GM12878 (cell line): Measurements from ENCODE around the gene TMED10. TPM values are rescaled to one million over a fixed set of nuclear protein-coding genes. Genes with fewer than 3 reads are reported as not detected.

ENCODE experiments used
- ATAC-seq: fragments of 200-7000 bp; cut with Tn5 transposase; 3 replicates; pipeline ENCODE4 v1.9.1; 2020; ENCODE audit warnings: mild to moderate bottlenecking, moderate library complexity
- BruUV-seq: library from RNA; stranded (reverse); fragments of 400-500 nt; replicated peaks from 2 replicates; lab custom pipeline; 2021; lab: Mats Ljungman, UMichigan
- CTCF ChIA-PET: fragments of 300-600 bp; sonication (Branson Sonifier 250); formaldehyde crosslinking; extraction: SDS; loops from one replicate; lab custom pipeline; 2021; ENCODE audit warnings: inconsistent platforms; lab: Yijun Ruan, JAX
- POLR2A ChIA-PET: fragments of 350-600 bp; formaldehyde crosslinking; extraction: SDS; loops from one replicate; lab custom pipeline; 2021; ENCODE audit warnings: inconsistent platforms; lab: Charles Lee
- RAD21 ChIA-PET: fragments of 300-600 bp; sonication (Branson Sonifier 250); formaldehyde crosslinking; loops from one replicate; lab custom pipeline; 2023; ENCODE audit warnings: antibody characterized with exemption; ENCODE audit not compliant: unreplicated experiment; lab: Charles Lee
- SMC1A ChIA-PET: fragments of 300-600 bp; sonication (Branson Sonifier 250); formaldehyde crosslinking; loops from one replicate; lab custom pipeline; 2023; ENCODE audit not compliant: unreplicated experiment, uncharacterized antibody; lab: Charles Lee
- DNase-seq: peaks from one replicate; pipeline ENCODE4 v3.0.0-alpha.2; 2011; ENCODE audit warnings: low read depth, low spot score
- FAIRE-seq: peaks from 3 replicates; lab custom pipeline; 2011; peaks lifted over from hg19 to GRCh38; lab: Jason Lieb, UNC
- H2AFZ ChIP-seq: 2 replicates; pipeline ENCODE4 v1.6.0; 2011; ENCODE audit warnings: low read depth, low read length, control low read depth; ENCODE audit not compliant: control insufficient read depth
- H3K27ac ChIP-seq: 2 replicates; pipeline ENCODE4 v1.5.1; 2011; ENCODE audit warnings: control low read depth; ENCODE audit not compliant: control insufficient read depth, insufficient read depth
- H3K27me3 ChIP-seq, 2 experiments: replicated peaks in 1 of 2; 2 replicates each; pipeline versions ENCODE4 v1.6.0 to v1.6.1; 2011; ENCODE audit warnings: low read length in 1 of 2; ENCODE audit not compliant: control insufficient read depth in 2 of 2, insufficient read depth in 2 of 2
- H3K36me3 ChIP-seq, 2 experiments: 2 replicates each; pipeline ENCODE4 v1.5.1; 2011; ENCODE audit warnings: low read length in 1 of 2; ENCODE audit not compliant: control insufficient read depth in 2 of 2, insufficient read depth in 2 of 2
- H3K4me1 ChIP-seq: 2 replicates; pipeline ENCODE4 v1.6.1; 2011; ENCODE audit warnings: mild to moderate bottlenecking, low read length, moderate library complexity, mixed read lengths; ENCODE audit not compliant: control insufficient read depth, insufficient read depth
- H3K4me2 ChIP-seq: 2 replicates; pipeline ENCODE4 v1.6.0; 2011; ENCODE audit warnings: control low read depth; ENCODE audit not compliant: control insufficient read depth, insufficient read depth
- H3K4me3 ChIP-seq: fragments of 200-600 bp; sonication (generic); 2 replicates; pipeline ENCODE4 v1.5.1; 2016
- H3K79me2 ChIP-seq: 2 replicates; pipeline ENCODE4 v1.6.0; 2011; ENCODE audit warnings: low read length; ENCODE audit not compliant: control insufficient read depth, insufficient read depth
- H3K9ac ChIP-seq: 2 replicates; pipeline ENCODE4 v1.8.0; 2011; ENCODE audit warnings: low read length, control low read depth, mixed read lengths; ENCODE audit not compliant: control insufficient read depth, insufficient read depth
- H3K9me3 ChIP-seq: replicated peaks from 3 replicates; pipeline ENCODE4 v1.5.1; 2011; ENCODE audit warnings: mild to moderate bottlenecking, low read length; ENCODE audit not compliant: control insufficient read depth, insufficient read depth
- H4K20me1 ChIP-seq: 2 replicates; pipeline ENCODE4 v1.6.0; 2011; ENCODE audit not compliant: control insufficient read depth, insufficient read depth
- CHD2 ChIP-seq: IDR thresholded peaks from 2 replicates; pipeline ENCODE4 v1.6.1; 2011; ENCODE audit warnings: low read depth, low read length, improper control_type of control experiment, borderline replicate concordance
- HCFC1 ChIP-seq: fragments of 150-350 bp; IDR thresholded peaks from 2 replicates; pipeline ENCODE4 v1.6.1; 2014; ENCODE audit warnings: low read length
- JUND ChIP-seq: IDR thresholded peaks from 2 replicates; pipeline ENCODE4 v1.6.1; 2012; ENCODE audit warnings: low read depth, mild to moderate bottlenecking, low read length, improper control_type of control experiment, moderate library complexity
- MYC ChIP-seq: IDR thresholded peaks from 2 replicates; pipeline ENCODE4 v1.6.1; 2011; ENCODE audit warnings: mild to moderate bottlenecking, low read length, moderate library complexity, inconsistent platforms; ENCODE audit not compliant: insufficient read depth, insufficient replicate concordance, insufficient read length, severe bottlenecking
- NFIC ChIP-seq: IDR thresholded peaks from 2 replicates; pipeline ENCODE4 v1.6.1; 2012; ENCODE audit warnings: low read depth, mild to moderate bottlenecking, inconsistent platforms, low read length, moderate library complexity
- POLR2AphosphoS2 ChIP-seq: IDR thresholded peaks from 2 replicates; pipeline ENCODE4 v1.6.1; 2011; ENCODE audit warnings: low read depth, mild to moderate bottlenecking, low read length, improper control_type of control experiment, moderate library complexity
- RELB ChIP-seq: fragments of 450-650 bp; IDR thresholded peaks from 2 replicates; pipeline ENCODE4 v1.6.1; 2017; ENCODE audit warnings: low read depth, mild to moderate bottlenecking, moderate library complexity
- SMAD5 ChIP-seq: IDR thresholded peaks from 2 replicates; pipeline ENCODE4 v1.6.1; 2016; ENCODE audit warnings: antibody characterized with exemption, low read depth
- SP1 ChIP-seq: IDR thresholded peaks from one replicate; pipeline ENCODE4 v1.6.1; 2011; ENCODE audit warnings: low read depth, low read length
- USF1 ChIP-seq: IDR thresholded peaks from 2 replicates; pipeline ENCODE4 v1.6.1; 2011; ENCODE audit warnings: borderline replicate concordance, low read depth, mild to moderate bottlenecking, moderate library complexity, mixed read lengths, low read length; ENCODE audit not compliant: insufficient read depth; ENCODE audit errors: extremely low read length
- WRNIP1 ChIP-seq: IDR thresholded peaks from 2 replicates; pipeline ENCODE4 v1.6.1; 2011; ENCODE audit warnings: low read depth, low read length, improper control_type of control experiment, borderline replicate concordance
- ZNF687 ChIP-seq: fragments of 450-650 bp; IDR thresholded peaks from 2 replicates; pipeline ENCODE4 v1.6.1; 2017; ENCODE audit warnings: mild to moderate bottlenecking, moderate library complexity
- whole genome bisulfite sequencing: methylation state at CpG from one replicate; pipeline ENCODE4 v1.1.6; 2016; ENCODE audit warnings: low lambda C conversion rate; ENCODE audit not compliant: insufficient replicate concordance, insufficient coverage; ENCODE audit errors: missing lambda C conversion rate; 5-methylcytosine and 5-hydroxymethylcytosine counted together
- in situ Hi-C: fragments of 300-500 bp; cut with MboI; formaldehyde crosslinking; loops from 9 replicates; pipeline ENCODE4 v1.14.3; 2018; ENCODE audit warnings: mixed read lengths
- intact Hi-C: fragments of 100-400 bp; cut with micrococcal nuclease; formaldehyde crosslinking; loops from one replicate; pipeline ENCODE4 v1.14.2; 2022; ENCODE audit not compliant: unreplicated experiment
- polyA plus RNA-seq, 11 experiments: library from polyadenylated mRNA; depleted of rRNA in 4 of 11; unstranded in 6 of 11; stranded (reverse) in 5 of 11; fragments of >200 nt; fragmentation: Nextera tagmentation in 4 of 11; fragmentation: Illumina TruSeq in 1 of 11; extraction: Ambion mirVana in 4 of 11; extraction: Trizol in 1 of 11; gene quantifications; 1 replicate in 1 of 11; 2 replicates in 10 of 11; pipeline versions ENCODE4 v1.2.1 to v1.2.3, GENCODE V29; 2011 to 2016; ENCODE audit warnings: inconsistent platforms in 2 of 11, missing spikeins in 2 of 11, low read depth in 1 of 11
- total RNA-seq, 4 experiments: library from RNA; depleted of rRNA in 3 of 4; stranded (reverse); fragments of >200 nt in 3 of 4; fragmentation: Illumina TruSeq in 1 of 4; extraction: Trizol in 1 of 4; gene quantifications; 2 replicates each; pipeline versions ENCODE4 v1.2.1 to v1.2.3, GENCODE V29; 2013 to 2021
- TF ChIP-seq, protein P1 (sequence below): IDR thresholded peaks from 2 replicates; pipeline ENCODE4 v1.6.1; 2012; ENCODE audit warnings: low read depth, low read length, improper control_type of control experiment

The TMED10 gene
- total and polyA plus RNA-seq, 10 of the 15 experiments (the other 5 are each of a cell fraction or from before 2014, with no cell fraction given), result 99.8 to 270 (median 180) TPM

DNA sequence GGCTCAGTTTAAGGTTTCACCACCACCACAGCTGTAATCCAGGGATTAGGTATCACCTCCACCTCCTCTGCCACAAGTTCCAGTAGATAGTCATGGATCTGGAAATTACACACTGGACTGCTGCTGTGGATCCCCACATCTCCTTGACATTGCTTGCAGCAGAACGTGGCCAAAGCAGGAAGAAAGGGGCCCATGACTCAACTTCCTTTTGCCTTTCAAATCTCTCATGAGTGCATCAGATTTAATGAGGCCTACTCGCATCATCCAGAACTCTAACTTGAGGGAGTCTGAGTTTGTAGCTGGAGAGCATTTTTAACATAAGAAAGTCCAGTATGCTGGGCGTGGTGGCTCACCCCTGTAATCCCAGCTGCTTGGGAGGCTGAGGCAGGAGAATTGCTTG, 29.2 kb upstream of the TMED10 start:
- H3K4me3 ChIP-seq, result no peak overlapping the region
- ChIA-PET CTCF (no interaction called here), POLR2A (interaction anchor here (0.6 kb wide), 1 partner anchor 115 kb away, joined by 5 read pairs; no protein-coding TSS in a partner anchor), SMC1A (interaction anchor here (1.1 kb wide), 1 partner anchor 8 kb away, joined by 3 read pairs; no protein-coding TSS in a partner anchor), RAD21 (no interaction called here)
- WGBS, result 72% methylated on average over 3 of the region's 3 CpGs
- H3K4me2 ChIP-seq, result no peak overlapping the region
- no peaks in the 10 kb centered on the region for H4K20me1 ChIP-seq
- H3K27ac ChIP-seq, result no peak overlapping the region
- in situ Hi-C loops, result no loop called here
- no peak overlapping the region for H3K9ac ChIP-seq
- no peak overlapping the region; the same call in 1 of the 2 replicates for H2AFZ ChIP-seq
- no TSS peak for BruUV-seq
- no peak for FAIRE-seq
- peaks cover under 1% of the 10 kb centered on the region; the same call in 1 of the 2 replicates for H3K4me1 ChIP-seq
- no peaks in the 10 kb centered on the region for H3K79me2 ChIP-seq
- no peaks in the 10 kb centered on the region; a peak in 1 of 4 replicates for H3K27me3 ChIP-seq
- no peaks in the 10 kb centered on the region for H3K9me3 ChIP-seq
- no peaks in the 10 kb centered on the region for H3K36me3 ChIP-seq
- DNase-seq, result no peak
- intact Hi-C loops, result no loop called here
- TF ChIP-seq MYC, result no peak
- TF ChIP-seq, protein P1, sequence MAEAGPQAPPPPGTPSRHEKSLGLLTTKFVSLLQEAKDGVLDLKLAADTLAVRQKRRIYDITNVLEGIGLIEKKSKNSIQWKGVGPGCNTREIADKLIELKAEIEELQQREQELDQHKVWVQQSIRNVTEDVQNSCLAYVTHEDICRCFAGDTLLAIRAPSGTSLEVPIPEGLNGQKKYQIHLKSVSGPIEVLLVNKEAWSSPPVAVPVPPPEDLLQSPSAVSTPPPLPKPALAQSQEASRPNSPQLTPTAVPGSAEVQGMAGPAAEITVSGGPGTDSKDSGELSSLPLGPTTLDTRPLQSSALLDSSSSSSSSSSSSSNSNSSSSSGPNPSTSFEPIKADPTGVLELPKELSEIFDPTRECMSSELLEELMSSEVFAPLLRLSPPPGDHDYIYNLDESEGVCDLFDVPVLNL, result no peak
- TF ChIP-seq ZNF687, result no peak
- TF ChIP-seq SP1, result no peak
- TF ChIP-seq JUND, result no peak
- TF ChIP-seq SMAD5, result no peak
- TF ChIP-seq POLR2AphosphoS2, result no peak
- no peak for TF ChIP-seq CHD2
- TF ChIP-seq WRNIP1, result no peak
- no peak for TF ChIP-seq USF1
- TF ChIP-seq RELB, result no peak
- TF ChIP-seq HCFC1, result no peak
- no peak for TF ChIP-seq NFIC
- ATAC-seq, result no peak
